NCI-H1105 treated with DMSO at 0.1 percent for 48 hours (cell line): ENCODE results near the gene SUSD4.

ENCODE experiments used
- DNase-seq: peaks from one replicate; lab custom pipeline; 2025; lab: John Stamatoyannopoulos, UW

Gene SUSD4

GRCh38 chr1:223358826-223359225, 5.2 kb downstream of the SUSD4 start:
- no peak for DNase-seq

DNA sequence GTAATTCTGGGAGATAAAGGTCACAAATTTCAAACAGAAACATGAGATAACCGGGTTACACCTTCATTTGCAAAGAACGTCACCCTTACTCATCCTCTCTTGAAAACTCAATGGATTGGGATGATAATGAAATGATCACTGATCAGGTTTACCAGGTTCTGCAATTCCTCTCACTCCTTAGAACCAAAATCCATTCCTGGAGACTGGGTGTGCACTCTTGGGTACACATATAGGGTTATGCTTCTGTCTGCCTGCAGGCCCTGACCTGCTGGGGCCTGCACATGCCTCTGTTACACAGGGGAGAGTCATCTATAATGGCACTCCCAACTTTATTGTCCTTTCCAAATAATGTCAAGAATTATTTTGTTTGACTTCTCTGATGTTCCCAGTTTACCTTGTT, 8.3 kb downstream of the SUSD4 start:
- no peak for DNase-seq

- no peak for DNase-seq
Observed at GRCh38 chr1:223353939-223354338, 10.0 kb downstream of the SUSD4 start.

DNA sequence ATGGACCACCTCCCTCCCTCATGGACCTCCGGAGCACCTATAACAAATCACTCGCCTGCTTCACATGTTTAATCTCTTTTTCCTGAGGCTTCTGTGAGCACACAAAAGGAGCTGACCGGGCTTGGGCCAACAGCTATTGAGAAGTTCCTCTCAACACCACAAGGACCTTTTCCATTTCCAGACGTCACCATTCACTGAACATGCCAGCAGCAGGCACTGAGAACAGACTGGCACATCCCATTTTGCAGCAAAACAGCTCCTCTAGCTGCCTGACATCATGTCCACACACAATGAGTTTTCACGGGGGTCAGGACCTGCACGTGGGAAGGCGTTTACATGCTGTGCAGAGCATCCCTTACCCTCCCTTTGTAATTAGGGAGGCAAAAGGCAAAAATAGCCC, 11.0 kb downstream of the SUSD4 start:
- DNase-seq, result no peak

DNA sequence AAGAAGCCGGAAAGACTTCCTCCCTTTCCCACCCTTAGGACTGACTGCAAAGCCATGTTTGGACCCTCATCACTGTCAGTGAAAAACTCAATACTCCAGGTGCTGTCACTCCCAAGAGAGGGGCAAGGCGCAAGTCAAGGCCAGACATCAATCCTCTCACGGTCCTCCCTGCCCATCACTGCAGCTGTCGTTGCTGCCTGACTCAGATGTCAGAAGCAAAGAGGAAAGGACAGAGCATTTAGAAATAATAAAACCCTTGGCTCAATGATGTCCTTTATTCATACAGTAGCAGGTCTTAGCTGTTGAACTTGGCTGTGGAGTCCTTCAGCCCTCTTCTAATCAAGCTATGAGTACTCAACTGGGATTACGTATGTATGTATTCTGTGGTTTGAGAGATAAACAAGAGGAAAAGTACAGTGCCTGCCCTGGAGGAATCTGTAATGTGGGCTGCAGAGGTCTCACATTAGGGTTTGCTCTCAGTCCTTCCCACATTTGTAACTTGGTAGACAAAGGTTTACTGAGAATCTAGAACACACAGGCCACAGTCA, 13.5 kb downstream of the SUSD4 start:
- no peak for DNase-seq

GRCh38 chr1:223349241-223349640, 14.7 kb downstream of the SUSD4 start:
- no peak for DNase-seq

DNA sequence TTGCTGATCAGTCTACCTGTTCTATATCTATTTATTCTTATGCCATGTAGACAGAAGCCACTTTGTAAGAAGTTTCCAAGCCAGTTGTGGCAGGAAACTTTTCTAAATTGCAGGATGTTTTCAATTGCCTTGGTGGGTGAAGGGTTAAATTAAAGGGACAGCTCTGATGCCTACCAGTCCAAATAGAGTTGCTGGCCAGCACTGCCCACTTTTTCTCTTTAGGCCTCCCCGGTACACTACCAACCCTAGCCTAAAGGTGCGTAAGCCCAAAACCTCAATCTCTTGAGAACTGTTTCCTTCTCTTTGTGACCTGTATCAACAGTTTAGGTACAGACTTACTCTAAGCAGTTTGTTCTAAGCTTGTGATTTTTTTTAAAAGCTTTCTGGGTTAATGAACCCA, 15.5 kb downstream of the SUSD4 start:
- DNase-seq, result no peak

GRCh38 chr1:223347583-223347982, 16.4 kb downstream of the SUSD4 start:
- DNase-seq, result no peak

DNA sequence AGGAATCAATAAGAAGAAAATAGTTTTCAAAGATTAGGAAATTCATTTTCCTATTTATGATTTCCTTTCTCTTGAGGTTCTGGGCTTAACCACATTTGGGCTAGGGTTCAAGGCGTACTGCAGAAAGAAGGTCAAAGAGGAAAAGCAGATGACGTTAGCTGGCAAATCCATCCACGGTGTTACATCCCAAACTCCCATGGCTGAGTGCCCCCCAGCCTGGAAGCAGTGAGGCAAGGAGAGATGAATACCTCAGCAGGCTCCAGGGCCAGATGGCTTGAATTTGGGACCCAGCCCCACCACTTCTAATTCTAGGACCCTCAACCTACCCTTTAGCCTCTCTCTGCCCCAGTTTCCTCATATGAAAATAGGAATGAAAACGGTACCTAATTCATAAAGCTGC, 17.7 kb downstream of the SUSD4 start:
- DNase-seq, result no peak

DNA sequence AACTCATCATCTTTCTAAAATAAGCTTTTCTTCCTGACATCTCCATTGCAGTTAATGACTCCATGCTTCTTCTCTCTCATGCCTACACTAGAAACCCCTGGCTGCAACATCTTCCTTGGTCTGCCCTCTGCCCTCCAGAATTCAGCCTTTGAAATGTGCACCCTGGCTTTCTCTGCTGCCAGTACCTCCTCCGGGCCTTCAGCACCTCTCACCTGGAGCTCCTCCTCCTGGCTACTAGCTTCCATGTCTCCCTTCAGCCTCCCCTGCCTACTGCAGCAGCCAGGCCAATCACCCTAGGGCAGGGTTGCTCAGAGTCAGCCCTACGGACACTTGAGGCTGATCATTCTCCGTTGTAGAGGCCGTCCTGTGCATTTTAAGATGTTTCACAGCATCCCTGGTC, 18.3 kb downstream of the SUSD4 start:
- no peak for DNase-seq

GRCh38 chr1:223344491-223344890, 19.5 kb downstream of the SUSD4 start:
- DNase-seq, result no peak

DNA sequence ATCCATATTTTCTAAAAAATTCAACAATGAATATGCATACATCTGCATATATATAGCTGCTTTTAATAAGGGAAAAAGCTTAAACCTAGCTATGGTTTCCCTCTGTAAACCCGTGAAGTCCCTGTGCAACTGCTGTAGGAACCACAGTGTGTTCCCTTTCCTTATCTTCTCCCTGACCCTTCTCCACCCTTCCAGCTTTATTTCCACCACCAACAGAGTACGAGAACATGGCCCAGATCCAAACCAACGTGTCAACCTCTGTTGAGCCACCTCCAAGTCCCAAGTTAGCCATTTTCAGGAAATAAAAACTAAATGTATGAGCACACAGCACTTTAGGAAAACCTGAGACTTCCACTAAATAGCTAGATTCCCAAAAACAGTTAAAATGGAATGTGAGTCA, 20.3 kb downstream of the SUSD4 start:
- no peak for DNase-seq

DNA sequence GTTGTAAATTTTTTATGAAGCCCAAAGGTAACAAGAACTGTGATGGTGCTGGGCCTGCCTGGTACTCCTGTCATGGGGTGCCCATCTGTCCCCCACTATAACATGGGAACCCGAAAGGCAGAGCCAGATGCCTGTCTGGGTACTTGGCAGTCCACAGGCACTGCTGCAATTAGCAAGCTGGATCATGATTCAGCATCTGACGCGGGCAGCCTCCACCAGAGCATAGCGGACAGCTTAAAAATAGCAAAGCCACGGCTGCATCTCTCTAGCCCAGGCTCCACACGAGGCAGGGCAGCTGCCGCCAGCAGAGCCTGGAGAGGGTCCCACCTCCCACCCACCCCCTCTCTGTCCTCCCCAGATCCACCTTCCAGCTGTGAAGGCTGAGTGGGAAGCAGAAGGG, 22.9 kb downstream of the SUSD4 start:
- no peak for DNase-seq

- DNase-seq, result no peak
Observed at GRCh38 chr1:223340637-223341036, 23.3 kb downstream of the SUSD4 start.

DNA sequence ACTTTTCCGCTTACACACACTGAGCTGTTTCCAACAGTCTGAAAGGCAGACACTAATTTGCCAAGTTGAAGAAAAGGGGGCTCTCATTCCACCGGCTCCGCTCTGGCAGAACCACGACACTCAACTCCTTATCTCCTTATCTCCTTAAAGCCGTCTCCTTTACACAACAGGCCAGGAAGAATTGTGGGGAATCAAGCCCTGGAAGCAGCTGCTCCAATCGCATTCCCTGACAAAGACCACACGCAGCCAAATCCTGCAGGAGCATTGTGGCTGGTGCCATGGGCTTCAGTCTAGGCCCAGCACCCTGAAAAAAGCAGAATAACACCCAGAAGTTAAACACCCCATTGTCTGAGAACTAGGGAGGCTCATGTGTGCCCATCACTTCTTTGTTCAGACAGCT, 24.1 kb downstream of the SUSD4 start:
- no peak for DNase-seq

DNA sequence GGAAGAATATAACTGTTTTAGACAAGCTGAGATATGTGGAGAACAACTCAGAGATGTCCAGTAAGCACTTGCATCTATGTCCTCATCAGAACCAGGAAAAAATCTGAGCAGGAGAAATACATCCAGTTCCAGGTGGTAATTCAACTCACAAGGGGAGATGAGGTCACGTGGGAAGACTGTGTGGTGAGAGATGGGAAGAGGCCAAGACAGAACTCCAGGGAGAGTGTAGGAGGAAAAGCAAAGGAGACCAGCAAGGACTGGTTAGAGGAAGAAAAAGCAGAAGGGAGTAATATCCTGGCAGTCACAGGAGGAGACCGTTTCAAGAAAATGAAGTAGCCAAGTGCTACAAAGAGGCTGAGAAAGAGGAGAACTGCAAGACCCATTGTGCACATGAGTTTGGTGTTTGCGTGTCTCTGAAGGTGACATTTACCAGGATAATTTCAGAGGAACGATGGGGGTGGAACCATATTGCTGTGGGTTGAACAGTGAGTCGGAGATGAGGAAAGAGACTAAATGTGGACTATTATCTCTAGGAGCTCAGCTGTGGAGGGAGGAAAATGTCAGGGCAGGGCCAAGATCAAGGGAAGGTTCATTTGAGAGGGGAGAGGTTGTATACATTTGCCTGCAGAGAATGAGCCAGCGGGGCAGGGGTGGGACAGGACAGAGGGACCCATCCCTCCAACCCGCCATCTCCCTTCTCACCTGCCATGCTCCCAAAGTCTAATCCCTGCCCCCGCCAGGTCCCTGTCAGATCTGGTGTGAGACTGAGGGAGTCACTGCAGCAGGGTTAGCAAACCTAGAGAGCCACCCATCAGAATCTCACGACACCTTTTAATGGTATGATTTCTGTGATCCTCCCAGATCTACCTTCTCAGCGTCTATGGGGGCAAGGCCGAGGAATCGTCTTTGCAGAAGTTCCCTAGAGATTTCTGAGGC, 24.9 kb downstream of the SUSD4 start:
- DNase-seq, result no peak

DNA sequence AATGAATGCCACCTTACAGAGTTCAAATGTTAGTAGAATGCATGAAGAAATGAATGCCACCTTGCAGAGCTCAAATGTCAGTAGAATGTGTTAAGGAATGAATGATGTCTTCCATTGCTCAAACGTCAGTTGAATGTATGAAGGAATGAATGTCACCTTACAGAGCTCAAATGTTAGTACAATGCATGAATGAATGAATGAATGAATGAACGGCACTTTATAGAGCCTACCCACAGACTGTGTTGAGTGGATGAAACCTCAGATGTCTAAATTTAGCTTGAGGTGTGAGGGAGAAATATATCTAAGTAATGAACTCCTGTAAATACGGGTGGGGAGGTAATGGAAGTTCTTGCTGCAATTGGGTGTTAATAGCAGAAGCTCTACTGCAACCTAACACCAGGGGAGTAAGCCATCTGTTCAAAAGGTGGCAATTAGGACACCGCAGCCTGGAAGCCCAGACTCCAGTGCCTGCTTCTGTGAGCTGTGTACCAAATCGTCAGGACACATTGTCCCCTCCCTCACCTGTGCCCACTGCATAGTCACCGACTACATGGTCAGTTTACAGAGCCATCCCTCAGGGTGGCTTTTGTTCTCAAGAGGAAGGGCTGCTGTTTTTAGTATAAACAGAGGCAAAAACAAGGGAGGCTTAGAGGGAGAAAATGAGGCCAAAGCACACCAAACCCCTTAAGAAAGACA, 26.7 kb downstream of the SUSD4 start:
- DNase-seq, result no peak

DNA sequence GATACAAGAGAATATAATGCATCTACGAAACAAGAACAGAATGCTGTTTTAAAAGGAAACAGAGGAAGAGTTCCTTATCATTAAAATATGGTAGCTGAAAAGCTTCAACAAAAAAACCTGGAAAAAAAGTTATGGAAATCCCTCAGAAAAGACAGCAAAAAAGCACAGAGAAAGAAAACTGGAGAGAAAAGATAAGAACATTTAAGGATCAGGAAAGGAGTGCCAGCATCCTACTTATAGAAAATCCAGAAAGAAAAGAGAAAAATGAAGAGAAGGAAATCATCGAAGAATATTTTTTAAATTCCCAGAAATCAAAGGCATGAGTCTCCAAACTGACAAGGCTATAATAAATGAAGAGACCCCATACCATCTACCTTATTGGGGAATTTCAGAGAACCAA, 29.8 kb downstream of the SUSD4 start:
- DNase-seq, result no peak

DNA sequence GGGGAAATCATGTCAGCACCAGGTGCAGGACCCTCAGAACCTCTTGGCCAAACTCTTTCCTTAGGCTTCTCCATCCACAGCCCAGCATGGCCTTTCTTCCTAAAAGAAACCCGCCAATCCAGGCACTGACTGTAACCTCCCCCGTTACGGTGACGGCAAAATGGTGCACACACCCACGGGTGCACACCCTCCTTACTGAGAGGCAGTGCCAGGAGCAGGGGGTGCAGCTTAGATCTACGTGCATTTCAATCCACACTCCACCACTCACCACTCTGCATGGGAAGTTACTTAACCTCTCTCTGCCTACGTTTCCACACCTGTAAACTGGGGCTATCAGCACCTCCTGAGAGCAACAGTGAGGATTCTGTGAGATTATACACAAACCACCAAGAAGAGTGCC, 31.0 kb downstream of the SUSD4 start:
- DNase-seq, result no peak

DNA sequence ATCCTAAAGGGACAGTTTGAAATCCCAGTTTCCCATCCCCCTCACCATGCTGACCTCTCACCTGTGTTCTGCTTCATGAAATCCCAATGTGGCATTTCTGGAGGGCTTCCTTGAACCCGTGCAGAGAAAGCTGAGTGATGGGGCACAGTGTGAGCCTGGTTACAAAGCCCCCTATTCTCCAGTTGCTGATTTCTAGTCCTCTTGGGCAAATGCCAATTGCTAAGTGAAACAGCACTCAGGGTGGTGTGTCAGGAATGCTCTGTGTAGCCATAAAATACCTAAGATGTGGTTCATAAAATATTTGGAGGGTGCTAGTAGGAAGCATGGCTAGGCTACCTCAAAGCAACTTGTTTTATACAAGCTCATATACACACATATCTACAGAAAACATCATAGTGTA, 32.0 kb downstream of the SUSD4 start:
- no peak for DNase-seq

GRCh38 chr1:223331301-223331700, 32.7 kb downstream of the SUSD4 start:
- DNase-seq, result no peak

DNA sequence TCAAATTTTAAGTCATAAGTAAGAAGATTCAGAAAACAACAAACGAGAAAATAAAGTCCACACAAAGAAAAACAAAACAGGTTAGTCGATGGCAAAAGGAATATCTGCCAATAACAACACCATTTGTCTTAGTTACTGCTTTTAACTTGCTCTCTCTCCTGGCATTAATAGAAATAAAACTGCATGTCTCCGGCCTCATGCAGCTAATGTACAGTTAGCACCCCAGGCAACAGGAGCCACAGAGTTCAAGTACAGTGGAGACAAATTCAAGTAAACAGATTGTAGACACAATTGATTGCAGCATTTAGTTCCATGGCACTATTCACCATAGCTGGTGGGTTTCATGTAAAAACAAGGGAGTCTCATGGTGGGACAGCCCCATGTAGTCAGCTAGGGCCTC, 33.5 kb downstream of the SUSD4 start:
- no peak for DNase-seq
